Heart left ventricle (tissue), 13 donors: ENCODE measurements around the gene THOC6.

ENCODE experiments used
- CTCF ChIP-seq, 12 donors: fragments of 200-600 bp; sonication (generic) in 4 of 12; IDR thresholded peaks; one replicate each; pipeline versions ENCODE4 v1.5.0 to v1.8.0; 2018 to 2022; ENCODE audit warnings: antibody characterized with exemption in 12 of 12, mild to moderate bottlenecking in 5 of 12
- POLR2A ChIP-seq, 2 donors: fragments of 450-650 bp; IDR thresholded peaks; one replicate each; pipeline ENCODE4 v1.6.1; 2017; ENCODE audit warnings: antibody characterized with exemption in 2 of 2, mild to moderate bottlenecking in 2 of 2, moderate library complexity in 2 of 2
- donor health status: ischemic (EF 13 %, LVEDD 7.1; RV severe dilation, severe dysfunction).
- donor health status: DM: no; HTN: yes; CAD: no.
- donor health status: DM: no; HTN: no; CAD: no.
- donor health status: ischemic (EF 25% LVEDD 6.9; RV normal size, moderate dysfunction).
- donor health status: ischemic (EF 25% LVEDD 5.7; RV mildly dilated, moderate dysfunction).
- donor health status: ischemic (EF 35%, LVEDD 5.7; RV mildly dilated, moderate dysfunction).
- donor health status: nonischemic (EF 11% LVEDD 7.7; RV severe dilation, severe dysfunction).
- donor health status: DM: yes; HTN: yes; CAD: no.
- donor health status: PGD.
- donor health status: ischemic (EF 29% LVEDD 5.4; RV normal size, mild dysfunction).
- donor health status: nonischemic (EF 23%, LVEDD 6.1; RV moderate dilation, normal function).

DNA sequence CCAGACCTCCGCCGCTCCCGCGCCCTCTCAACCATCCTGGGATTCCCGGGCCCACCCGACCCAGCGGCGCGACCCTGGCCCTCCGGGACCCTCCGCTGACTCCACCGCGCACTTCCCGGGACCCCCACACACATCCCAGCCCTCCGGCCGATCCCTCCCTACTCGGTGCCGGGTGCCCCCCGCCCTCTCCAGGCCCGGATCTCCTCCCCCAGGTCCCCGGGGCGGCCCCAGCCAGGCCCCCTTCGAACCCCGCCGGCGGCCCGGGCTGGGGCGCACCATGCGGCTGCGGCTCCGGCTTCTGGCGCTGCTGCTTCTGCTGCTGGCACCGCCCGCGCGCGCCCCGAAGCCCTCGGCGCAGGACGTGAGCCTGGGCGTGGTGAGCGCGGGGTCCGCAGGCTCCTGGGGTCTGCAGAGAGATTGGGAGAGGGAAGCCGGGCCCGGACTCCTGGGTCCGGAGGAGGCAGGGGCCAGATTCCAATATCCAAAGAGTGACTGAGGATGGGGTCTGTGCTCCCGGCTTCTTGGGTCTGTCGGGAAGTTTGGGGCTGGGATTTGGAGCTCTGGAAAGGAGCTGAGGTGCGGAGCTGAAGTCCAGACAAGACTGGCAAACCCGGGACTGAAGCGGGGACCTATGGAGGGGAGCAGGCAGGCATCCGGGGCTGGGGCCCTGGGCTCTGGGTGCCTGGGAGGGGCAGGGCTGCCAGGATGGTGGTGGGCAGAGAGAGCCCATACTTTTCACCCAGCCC lies 23.0 kb downstream of the THOC6 start:
- TF ChIP-seq CTCF (IDR thresholded peaks at IDR 0.05) (no peak), POLR2A (IDR thresholded peaks at IDR 0.05) (no peak)
